Hepatocyte (in vitro differentiated cells): ENCODE data around the gene PTPRN2. TPM values are rescaled to one million over a fixed set of nuclear protein-coding genes. Genes with fewer than 3 reads are reported as not detected.

Source experiments
- DNase-seq: peaks from one replicate; pipeline ENCODE4 v3.0.0-alpha.2; 2016; ENCODE audit warnings: low spot score
- H2AFZ ChIP-seq: fragments of 200-600 bp; sonication (generic); 2 replicates; pipeline ENCODE4 v1.6.0; 2016; ENCODE audit warnings: antibody characterized with exemption, mild to moderate bottlenecking
- H3K27ac ChIP-seq: fragments of 200-600 bp; sonication (generic); 2 replicates; pipeline ENCODE4 v1.5.1; 2016; ENCODE audit warnings: mild to moderate bottlenecking
- H3K27me3 ChIP-seq: fragments of 200-600 bp; sonication (generic); 2 replicates; pipeline ENCODE4 v1.6.1; 2016
- H3K36me3 ChIP-seq: fragments of 200-600 bp; sonication (generic); replicated peaks from 2 replicates; pipeline ENCODE4 v1.5.1; 2016; ENCODE audit warnings: low read depth; ENCODE audit not compliant: insufficient read depth
- H3K4me1 ChIP-seq: fragments of 200-600 bp; sonication (generic); 2 replicates; pipeline ENCODE4 v1.5.1; 2016; ENCODE audit warnings: mild to moderate bottlenecking, moderate library complexity; ENCODE audit not compliant: insufficient read depth
- H3K4me2 ChIP-seq: fragments of 200-600 bp; sonication (generic); 2 replicates; pipeline ENCODE4 v1.6.0; 2016
- H3K4me3 ChIP-seq: fragments of 200-600 bp; sonication (generic); 2 replicates; pipeline ENCODE4 v1.5.1; 2016; ENCODE audit warnings: mild to moderate bottlenecking
- H3K79me2 ChIP-seq: fragments of 200-600 bp; sonication (generic); 2 replicates; pipeline ENCODE4 v1.6.0; 2017; ENCODE audit warnings: mild to moderate bottlenecking
- H3K9me2 ChIP-seq: fragments of 200-600 bp; sonication (generic); replicated peaks from 2 replicates; pipeline ENCODE4 v1.6.0; 2017; ENCODE audit warnings: mild to moderate bottlenecking; ENCODE audit not compliant: insufficient read depth
- H3K9me3 ChIP-seq: fragments of 200-600 bp; sonication (generic); 2 replicates; pipeline ENCODE4 v1.5.1; 2016; ENCODE audit warnings: low read depth, mild to moderate bottlenecking
- H4K20me1 ChIP-seq: fragments of 200-600 bp; sonication (generic); 2 replicates; pipeline ENCODE4 v1.6.0; 2016; ENCODE audit warnings: mild to moderate bottlenecking; ENCODE audit not compliant: insufficient read depth, poor library complexity, severe bottlenecking
- EZH2 ChIP-seq: fragments of 200-600 bp; sonication (generic); IDR thresholded peaks from 2 replicates; pipeline ENCODE4 v1.6.1; 2016; ENCODE audit warnings: antibody characterized with exemption, mild to moderate bottlenecking, borderline replicate concordance
- EZH2phosphoT487 ChIP-seq: fragments of 200-600 bp; sonication (generic); IDR thresholded peaks from one replicate; pipeline ENCODE4 v1.6.1; 2018; ENCODE audit warnings: antibody characterized with exemption, mild to moderate bottlenecking, low read depth, moderate library complexity; ENCODE audit not compliant: unreplicated experiment, severe bottlenecking
- WGBS: methylation state at CpG from one replicate; pipeline ENCODE4 v1.1.6; 2016; ENCODE audit warnings: low lambda C conversion rate; ENCODE audit errors: missing lambda C conversion rate; 5-methylcytosine and 5-hydroxymethylcytosine counted together
- polyA plus RNA-seq: library from polyadenylated mRNA; unstranded; fragments of >200 nt; fragmentation: Nextera tagmentation; extraction: Ambion mirVana; gene quantifications from 2 replicates; pipeline ENCODE4 v1.2.1, GENCODE V29; 2016
- total RNA-seq: library from RNA; depleted of rRNA; stranded (reverse); fragments of >200 nt; gene quantifications from 2 replicates; pipeline ENCODE4 v1.2.3, GENCODE V29; 2014
- TF ChIP-seq, protein P1 (sequence below): fragments of 200-600 bp; sonication (generic); IDR thresholded peaks from 2 replicates; pipeline ENCODE4 v1.5.1; 2016; ENCODE audit warnings: antibody characterized with exemption, mild to moderate bottlenecking; ENCODE audit not compliant: poor library complexity

Gene PTPRN2
- total and polyA plus RNA-seq, 2 experiments from 2014 or later: 2.1 to 3.3 TPM

GRCh38 chr7:158623241-158623640 lies 35.6 kb upstream of the PTPRN2 start:
- H3K79me2 ChIP-seq: no peaks in the 10 kb centered on the region

GRCh38 chr7:158620839-158621441 lies 33.3 kb upstream of the PTPRN2 start:
- WGBS: 94% methylated on average over 6 of the region's 6 CpGs
- no peak for TF ChIP-seq EZH2phosphoT487
- TF ChIP-seq EZH2: no peak
- TF ChIP-seq, protein P1, sequence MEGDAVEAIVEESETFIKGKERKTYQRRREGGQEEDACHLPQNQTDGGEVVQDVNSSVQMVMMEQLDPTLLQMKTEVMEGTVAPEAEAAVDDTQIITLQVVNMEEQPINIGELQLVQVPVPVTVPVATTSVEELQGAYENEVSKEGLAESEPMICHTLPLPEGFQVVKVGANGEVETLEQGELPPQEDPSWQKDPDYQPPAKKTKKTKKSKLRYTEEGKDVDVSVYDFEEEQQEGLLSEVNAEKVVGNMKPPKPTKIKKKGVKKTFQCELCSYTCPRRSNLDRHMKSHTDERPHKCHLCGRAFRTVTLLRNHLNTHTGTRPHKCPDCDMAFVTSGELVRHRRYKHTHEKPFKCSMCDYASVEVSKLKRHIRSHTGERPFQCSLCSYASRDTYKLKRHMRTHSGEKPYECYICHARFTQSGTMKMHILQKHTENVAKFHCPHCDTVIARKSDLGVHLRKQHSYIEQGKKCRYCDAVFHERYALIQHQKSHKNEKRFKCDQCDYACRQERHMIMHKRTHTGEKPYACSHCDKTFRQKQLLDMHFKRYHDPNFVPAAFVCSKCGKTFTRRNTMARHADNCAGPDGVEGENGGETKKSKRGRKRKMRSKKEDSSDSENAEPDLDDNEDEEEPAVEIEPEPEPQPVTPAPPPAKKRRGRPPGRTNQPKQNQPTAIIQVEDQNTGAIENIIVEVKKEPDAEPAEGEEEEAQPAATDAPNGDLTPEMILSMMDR: no peak
- H3K4me2 ChIP-seq: no peak overlapping the region

More at GRCh38 chr7:158623241-158623640, 35.6 kb upstream of the PTPRN2 start:
- no peaks in the 10 kb centered on the region for H3K9me2 ChIP-seq
- WGBS: 94% methylated on average over 13 of the region's 13 CpGs
- H3K4me3 ChIP-seq: no peak overlapping the region
- no peak overlapping the region for H3K4me2 ChIP-seq
- no peaks in the 10 kb centered on the region for H3K27me3 ChIP-seq
- no peaks in the 10 kb centered on the region for H3K4me1 ChIP-seq
- H2AFZ ChIP-seq: no peak overlapping the region
- no peaks in the 10 kb centered on the region for H3K9me3 ChIP-seq
- no peak overlapping the region for H3K27ac ChIP-seq
- no peak for DNase-seq
- no peak for TF ChIP-seq EZH2
- TF ChIP-seq, protein P1: no peak
- no peak for TF ChIP-seq EZH2phosphoT487
- no peaks in the 10 kb centered on the region for H3K36me3 ChIP-seq
- no peaks in the 10 kb centered on the region for H4K20me1 ChIP-seq

GRCh38 chr7:158620418-158620817 lies 32.8 kb upstream of the PTPRN2 start:
- 96% methylated on average over 5 of the region's 5 CpGs for WGBS
- Histone ChIP-seq H3K27ac (no peak overlapping the region), H3K36me3 (no peaks in the 10 kb centered on the region), H3K9me2 (no peaks in the 10 kb centered on the region), H3K4me3 (no peak overlapping the region), H3K4me1 (no peaks in the 10 kb centered on the region), H3K4me2 (no peak overlapping the region), H4K20me1 (no peaks in the 10 kb centered on the region), H3K27me3 (no peaks in the 10 kb centered on the region), H3K9me3 (no peaks in the 10 kb centered on the region), H2AFZ (no peak overlapping the region), H3K79me2 (no peaks in the 10 kb centered on the region)
- no peak for TF ChIP-seq EZH2phosphoT487
- TF ChIP-seq, protein P1: no peak
- TF ChIP-seq EZH2: no peak
- DNase-seq: no peak

More at GRCh38 chr7:158620839-158621441, 33.3 kb upstream of the PTPRN2 start:
- Histone ChIP-seq H3K27me3 (no peaks in the 10 kb centered on the region), H3K4me1 (no peaks in the 10 kb centered on the region), H3K9me2 (no peaks in the 10 kb centered on the region), H3K27ac (no peak overlapping the region), H4K20me1 (no peaks in the 10 kb centered on the region), H2AFZ (no peak overlapping the region), H3K9me3 (no peaks in the 10 kb centered on the region), H3K36me3 (no peaks in the 10 kb centered on the region), H3K4me3 (no peak overlapping the region), H3K79me2 (no peaks in the 10 kb centered on the region)
- DNase-seq: no peak

GRCh38 chr7:158618745-158619140 lies 31.1 kb upstream of the PTPRN2 start:
- no peak overlapping the region for H3K4me2 ChIP-seq
- WGBS: 95% methylated on average over 4 of the region's 4 CpGs
- TF ChIP-seq EZH2 (no peak), EZH2phosphoT487 (no peak)
- TF ChIP-seq, protein P1: no peak

More at GRCh38 chr7:158618745-158619140, 31.1 kb upstream of the PTPRN2 start:
- Histone ChIP-seq H4K20me1 (no peaks in the 10 kb centered on the region), H3K4me3 (no peak overlapping the region), H3K36me3 (no peaks in the 10 kb centered on the region), H3K9me2 (no peaks in the 10 kb centered on the region), H3K27ac (no peak overlapping the region), H3K4me1 (no peaks in the 10 kb centered on the region), H2AFZ (no peak overlapping the region), H3K79me2 (no peaks in the 10 kb centered on the region), H3K9me3 (no peaks in the 10 kb centered on the region), H3K27me3 (no peaks in the 10 kb centered on the region)
- DNase-seq: no peak
